ENCODE results near the gene VPS13D.
A peak's percentile ranks its signal among the peaks of the same experiment; 100 is the strongest.

VPS13D gene

DNA sequence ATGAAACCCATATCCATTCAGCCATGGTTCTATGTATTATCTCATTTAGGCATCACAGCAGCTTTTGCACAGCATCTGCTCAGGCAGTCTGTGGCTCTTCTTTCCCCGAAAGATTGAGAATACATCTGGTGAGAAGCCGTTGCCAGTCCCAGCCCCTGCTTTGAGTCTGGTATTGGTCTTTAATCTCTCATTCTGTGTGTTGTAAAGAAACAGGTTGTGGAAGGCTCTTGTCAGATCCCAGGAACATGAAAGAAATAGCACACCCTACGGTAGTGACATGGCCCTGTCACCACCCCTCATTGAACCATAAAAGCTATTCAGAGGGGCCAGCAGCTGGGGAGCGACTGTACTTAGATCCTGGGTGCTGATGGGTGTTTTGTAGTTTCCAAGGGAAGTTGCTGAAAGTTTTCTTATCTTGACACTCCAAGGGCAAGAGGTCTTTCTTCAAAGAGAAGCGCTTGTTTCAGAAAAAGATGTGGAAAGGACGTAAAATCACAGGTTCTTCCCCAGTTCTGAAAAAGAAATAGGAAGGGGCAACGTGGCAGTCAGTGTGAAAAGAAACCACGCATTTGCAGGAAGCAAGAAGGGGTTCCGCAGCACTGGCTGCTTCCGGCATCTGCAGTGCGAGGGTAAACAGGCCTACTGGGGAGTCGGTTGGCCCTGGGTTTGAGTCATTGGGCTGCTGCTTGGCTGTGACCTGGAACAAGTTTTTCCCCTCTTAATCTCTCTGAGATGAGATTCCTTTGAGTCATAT, 243.1 kb downstream of the VPS13D start:
- DNase-seq = peak in 4 of 6 experiments; percentile 31 to 70 (median 54)

DNA sequence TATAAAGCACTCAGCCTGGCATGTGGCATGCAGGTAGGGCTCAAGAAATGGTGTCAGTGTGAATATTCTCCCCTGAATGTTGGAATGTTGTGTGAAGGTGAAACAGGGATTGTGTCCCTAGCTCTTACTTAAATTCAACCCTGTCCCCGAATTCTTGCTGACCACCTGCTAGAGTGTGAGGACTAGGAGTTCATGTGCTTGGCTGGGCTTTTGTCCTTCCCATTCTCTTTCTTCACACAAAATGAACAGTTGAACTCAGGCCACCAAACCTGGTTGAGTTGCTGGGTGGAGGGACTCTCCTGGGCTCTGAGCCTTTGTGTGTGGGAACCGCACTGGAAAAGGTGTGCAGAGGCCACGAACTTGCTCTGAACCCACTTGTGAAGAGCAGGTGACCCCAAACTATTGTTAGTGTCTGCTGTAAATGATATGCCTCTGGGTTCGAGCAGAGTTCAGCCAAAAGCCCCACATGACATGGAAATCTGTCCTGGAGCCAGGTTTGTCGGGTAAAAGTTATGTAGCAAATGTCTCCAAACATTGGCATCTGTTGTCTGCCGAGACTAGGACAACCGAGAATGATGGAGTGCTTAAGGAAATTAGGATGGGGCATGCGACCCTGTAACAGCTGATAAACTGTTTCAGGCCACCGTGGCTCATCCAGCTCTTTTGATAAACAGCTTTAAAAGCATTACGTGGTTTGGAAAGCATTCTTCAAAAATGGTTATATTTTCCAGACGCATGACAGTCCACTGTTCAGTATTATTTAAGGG, 243.9 kb downstream of the VPS13D start:
- DNase-seq = no peak

DNA sequence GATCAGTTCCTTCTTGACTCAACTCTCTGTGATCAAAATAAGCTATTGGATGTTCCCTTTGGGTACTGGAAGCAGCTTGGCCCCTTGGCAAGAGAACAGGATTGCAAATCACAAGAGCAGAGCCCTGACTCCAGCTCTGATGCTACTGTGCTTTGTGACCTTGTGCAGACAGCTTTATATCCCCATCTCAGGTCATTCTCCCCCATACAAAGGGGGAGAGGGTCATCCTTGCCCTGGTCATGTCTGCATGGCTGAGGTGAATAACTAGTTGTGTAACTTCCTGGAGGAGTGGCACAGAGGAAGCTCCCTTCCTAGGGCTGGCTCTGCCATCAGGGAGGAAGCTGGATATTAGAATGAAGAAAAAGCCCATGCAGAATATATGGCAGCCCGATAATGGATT, 245.3 kb downstream of the VPS13D start:
- DNase-seq = no peak

DNA sequence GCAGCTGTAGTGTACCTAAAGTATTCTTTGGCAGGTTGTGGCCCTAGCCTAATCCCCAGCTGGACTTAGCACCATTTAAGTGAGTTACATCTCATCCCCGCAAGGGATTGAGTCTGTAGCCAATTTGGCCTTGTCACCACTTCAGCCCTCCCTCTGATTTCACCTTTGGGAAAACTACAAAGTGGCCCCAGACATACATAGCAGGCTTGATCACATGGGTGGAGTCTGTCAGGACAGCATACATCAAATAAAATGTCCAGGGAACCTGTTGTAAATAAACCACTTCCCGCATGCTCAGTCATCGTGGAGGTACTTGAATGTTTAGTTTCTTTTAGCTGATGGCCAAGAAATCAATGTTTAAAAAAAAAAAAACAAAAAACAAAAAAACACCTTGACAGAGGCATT, 245.7 kb downstream of the VPS13D start:
- no peak for DNase-seq

DNA sequence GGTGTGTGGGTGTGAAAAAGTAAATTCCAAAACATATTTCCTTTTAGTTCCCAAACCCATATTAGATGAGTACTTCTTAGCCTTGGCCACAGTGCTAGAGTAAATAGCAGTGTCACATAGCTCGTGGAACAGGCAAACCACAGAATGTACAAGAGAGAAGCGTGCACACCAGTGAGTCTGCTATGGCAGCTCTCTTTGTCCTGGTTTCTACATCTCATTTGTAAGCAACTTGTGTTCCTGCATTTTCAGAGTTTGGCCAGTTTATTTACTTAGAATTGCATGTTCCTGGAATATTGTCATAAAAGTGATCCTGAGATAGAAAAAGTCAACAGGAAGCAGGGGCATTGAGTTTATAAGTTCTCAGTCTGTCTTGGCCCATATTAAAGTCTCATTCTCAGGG, 246.1 kb downstream of the VPS13D start:
- DNase-seq = peak in 1 of 6 experiments; percentile 10

DNA sequence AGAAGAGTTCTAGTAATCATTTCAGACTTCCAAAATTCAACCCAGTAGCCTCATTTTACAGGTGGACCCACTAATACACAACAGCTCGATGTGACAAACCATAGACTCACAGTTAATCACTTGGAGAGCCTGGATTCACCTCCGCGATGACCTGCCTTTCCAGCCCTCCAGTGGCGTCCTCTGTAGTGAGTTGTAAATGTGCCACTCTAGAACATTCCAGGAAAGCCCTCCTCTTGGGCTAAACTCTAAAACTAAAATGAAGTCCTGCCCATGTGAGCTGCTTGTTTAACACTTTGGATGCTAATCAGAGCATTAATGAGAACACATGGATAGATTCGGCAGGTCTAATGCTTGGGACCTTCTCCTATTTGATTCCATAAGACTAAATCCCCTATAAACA, 247.5 kb downstream of the VPS13D start:
- no peak for DNase-seq

DNA sequence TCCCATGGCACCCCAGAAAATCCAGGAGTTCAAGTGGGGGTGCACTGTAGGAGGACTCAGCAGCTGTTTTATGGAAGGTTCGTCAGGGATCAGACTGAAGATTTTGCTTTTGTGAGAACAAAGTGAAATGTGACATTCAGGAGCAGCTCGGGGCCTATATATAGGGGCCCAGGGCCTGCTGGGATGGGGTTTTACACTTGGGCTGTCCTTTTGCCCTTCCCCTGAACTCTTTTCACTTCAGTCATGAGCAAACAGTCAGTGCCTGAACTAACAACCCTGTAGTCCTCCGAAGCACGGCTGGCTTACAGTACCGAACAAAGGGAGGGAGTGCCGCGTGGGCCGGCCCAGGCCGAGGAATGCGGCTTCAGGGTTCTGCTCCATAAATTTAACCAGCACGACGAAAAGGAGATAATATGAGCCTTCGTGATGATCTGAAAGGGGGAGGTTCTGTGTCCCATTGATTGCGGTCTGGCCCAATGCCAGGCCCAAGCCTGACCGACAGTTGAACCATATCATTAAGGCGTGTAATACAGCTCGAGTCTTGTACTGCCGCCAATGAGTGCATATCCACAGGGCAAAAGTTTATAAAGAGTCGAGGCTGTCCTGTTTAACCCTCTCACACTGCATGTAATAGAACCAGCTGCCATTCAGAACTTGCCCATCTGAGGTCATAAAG, 248.2 kb downstream of the VPS13D start:
- peak in 3 of 6 experiments; percentile 11 to 26 (median 15) for DNase-seq

DNA sequence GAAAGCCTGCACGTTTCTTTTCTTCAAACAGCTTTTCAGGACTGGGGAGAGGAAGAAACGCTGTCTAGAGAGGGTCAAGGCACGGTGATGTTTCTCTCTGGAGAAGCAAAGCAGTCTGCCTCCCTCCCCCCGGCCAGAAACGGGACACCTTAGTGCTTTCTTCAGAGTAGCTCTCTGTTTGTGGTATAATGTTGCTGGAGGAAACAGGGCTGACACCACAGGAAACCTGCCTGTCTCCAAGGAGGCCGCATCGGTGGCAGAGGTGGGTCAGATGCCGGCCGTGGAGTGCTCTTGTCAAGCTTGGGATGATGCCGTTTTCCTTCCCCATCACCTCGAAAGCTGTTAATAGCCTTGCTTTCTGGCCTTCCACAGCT, 248.8 kb downstream of the VPS13D start:
- peak in 3 of 6 experiments; percentile 29 to 51 (median 43) for DNase-seq

DNA sequence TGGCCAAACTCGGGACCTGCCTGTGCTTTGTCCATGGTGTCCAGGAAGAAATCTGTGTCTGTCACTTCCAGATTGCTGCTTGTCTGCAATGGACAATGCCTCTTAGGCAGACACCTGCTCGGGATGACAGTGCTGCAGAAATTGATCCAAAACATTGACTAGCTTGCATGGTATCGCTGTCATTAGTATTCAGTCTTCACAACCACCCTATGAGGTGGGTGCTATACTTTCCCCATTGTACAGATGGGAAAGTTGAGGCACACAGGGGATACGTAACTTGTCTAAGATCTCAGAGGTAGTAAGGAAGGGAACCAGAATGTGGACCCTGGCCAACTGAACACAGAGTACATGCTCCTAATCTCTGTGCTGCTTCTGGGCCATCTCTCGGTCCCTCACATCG, 249.5 kb downstream of the VPS13D start:
- DNase-seq = no peak

DNA sequence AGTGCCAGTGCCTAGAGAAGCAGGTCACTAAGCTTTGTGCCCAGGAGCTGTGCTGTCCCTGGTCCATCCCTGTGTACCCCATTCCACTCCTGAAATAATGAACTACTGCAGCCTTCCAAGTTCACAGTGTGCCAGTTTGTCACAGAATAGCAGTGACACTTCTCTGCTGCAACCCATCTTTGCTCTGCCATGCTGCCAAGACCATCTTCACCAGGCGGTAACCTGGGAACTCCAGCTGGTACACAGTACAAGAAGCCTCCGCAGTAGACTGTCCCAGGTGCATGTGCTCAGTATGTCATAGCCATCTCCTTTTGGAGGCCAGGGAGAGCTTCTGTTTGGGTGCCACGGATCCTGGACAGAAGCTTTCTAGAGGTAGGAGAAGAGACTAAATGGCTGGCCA, 250.2 kb downstream of the VPS13D start:
- DNase-seq = no peak

DNA sequence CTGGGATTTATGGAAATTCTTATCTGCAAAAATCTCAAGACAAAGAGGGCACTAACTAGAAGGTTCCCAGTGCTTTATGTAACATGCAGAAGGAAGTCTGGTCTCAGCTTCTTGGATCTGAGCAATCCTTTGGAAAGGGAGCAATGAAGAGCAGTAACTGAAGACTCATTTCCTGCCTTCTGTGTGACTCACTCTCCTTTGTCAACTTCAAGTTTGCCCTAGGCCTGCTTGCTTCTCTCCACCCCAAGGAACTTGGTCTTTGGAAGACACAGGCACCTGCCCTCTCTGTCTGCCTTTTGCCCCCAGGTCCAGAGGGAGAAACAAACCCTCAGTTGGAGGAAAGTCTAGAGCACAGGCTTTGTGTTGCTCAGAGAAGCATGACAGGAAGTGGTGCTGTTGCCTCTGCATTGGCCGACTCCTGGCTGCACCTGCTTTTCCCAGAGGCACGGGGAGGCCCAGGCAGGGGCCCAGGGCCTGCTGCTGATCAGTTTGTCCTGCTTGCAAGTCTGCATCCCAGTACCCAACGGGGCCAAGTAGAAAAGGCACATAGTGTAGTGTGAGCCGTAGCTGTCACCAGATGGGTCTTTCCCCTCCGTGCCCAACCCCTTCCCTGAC, 251.0 kb downstream of the VPS13D start:
- peak in 2 of 6 experiments; percentile 9 to 22 for DNase-seq

DNA sequence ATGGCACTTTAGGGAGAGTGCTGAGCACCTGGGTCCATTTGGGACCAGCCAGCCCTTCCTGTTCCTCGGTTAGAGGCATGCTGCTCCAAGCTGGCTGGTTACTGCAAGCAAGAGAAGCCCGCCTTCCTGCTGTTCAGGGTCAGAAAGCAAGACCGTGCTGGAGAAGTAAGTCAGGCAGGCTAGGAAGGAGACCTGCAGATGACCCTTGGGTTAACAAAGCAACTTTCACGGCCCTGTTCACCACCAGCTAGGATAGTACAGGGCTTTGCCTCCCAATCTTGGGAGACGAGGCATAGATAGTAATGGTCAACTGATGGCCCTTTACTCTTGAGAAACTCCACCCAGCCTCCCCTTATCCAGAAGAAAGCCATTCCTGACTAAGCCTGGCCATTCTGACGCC, 252.1 kb downstream of the VPS13D start:
- no peak for DNase-seq

DNA sequence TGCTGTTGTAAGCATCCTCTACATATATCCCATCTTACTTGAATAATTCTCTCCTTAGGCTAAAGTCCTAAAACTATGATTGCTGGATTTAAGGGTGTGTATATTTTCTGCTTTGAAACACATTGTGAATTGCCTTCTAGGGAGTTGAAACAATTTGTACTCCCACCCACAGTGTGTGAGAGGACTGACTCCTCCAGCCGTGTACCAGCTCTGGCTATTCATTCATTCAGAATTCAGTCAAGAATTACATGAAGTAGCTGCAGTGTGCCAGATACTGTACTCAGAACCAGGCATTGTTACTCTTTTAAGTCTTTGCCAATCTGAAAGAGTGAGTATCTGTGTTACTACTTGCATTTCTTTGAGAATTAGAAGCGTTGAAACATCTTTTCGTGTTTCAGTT, 253.2 kb downstream of the VPS13D start:
- no peak for DNase-seq

DNA sequence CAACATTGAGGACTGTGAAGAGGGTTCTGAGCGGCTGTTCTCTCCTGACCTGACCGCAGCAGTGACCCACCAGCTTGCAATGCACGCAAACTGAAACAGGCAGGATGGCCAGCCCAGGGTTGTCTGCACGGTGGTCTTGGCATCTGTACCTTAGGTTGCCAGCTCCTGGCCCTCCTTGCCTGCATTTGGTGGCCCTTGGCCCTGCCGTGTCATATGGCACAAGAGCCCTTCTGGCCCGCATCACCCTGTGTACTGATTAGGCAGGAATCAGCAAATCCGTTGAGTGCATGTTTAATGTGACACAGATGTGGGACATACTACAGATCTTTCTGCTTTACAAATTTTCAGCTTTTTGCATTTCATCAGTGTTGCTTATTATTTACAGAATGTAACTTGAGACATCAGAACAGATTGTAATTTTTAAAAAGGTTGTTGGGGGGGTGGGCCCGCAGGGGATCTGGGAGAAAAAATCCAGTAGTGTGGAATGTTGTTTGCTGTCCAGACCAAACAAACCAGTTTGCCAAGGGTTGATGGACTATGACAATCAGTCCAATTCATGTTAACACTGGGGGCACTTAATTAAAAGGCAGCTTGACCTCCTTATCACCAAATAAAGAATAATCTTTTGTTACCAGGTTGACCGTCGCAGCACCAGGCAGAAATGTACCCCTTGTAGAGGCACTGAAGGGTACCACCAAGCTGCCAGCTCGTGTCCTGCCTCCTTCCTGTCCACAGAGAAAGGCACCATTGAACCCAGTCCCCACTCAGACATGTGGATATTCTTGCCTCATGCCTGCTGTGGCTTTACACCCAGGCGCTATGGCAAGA, 255.6 kb downstream of the VPS13D start:
- no peak for DNase-seq

DNA sequence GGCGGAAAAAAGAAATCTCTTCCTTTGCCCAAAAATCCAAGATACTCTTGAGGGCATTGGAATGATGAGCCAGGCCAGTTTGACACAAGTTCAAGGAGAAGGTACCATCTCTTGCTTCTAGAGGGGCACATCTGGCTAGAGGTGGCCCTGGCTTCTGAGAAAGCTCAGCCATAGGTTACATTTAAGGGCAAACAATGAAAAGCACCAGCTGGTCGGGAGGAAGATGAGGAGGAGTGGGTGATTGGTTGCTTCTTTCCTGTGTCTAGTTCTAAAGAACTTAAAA, 256.2 kb downstream of the VPS13D start:
- no peak for DNase-seq

DNA sequence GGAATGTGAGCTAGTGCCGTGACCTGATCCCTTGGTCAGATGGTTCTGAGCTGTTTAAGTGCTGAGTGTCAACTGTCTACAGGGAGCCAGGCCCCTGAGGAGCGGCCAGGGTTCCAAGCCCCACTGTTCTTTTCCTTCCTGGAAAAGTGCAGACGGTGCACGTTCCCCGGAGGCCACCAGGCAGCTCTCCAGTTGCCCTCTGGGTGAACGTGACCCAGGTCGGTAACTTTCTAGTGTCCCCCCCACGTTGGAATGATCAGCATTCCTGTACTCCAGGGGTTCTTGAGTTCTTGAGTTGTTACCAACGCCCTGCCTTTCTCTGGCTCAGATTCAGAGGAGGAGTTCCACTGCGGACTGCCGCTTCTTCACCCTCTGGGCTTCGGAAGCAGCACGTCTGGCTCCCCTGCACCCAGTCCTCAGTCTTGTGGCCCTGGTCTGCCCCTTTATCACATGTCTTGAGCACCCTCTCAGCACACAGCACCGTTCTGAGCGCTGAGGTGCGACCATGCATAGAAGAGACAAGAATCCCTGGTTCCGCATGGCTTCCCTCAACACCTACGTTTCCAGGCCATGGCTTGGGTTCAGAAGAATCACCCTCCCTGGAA, 256.7 kb downstream of the VPS13D start:
- DNase-seq = no peak

DNA sequence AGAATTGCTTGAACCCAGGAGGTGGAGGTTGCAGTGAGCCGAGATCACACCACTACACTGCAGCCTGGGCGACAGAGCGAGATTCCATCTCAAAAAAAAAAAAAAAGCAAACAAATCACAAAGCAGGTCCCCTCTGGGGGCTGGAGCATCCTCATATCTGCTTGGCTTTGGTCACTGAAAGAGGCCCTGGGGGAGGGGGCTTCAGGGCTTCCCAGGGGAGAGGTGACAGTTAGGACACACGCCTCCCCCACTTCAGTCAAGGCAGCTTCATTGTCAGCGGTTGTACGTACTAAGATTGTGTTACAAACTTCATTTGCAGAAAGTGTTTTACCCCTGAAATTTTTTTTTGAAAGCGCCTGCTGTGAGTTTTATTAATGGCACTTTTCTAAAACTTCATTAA, 257.7 kb downstream of the VPS13D start:
- no peak for DNase-seq

DNA sequence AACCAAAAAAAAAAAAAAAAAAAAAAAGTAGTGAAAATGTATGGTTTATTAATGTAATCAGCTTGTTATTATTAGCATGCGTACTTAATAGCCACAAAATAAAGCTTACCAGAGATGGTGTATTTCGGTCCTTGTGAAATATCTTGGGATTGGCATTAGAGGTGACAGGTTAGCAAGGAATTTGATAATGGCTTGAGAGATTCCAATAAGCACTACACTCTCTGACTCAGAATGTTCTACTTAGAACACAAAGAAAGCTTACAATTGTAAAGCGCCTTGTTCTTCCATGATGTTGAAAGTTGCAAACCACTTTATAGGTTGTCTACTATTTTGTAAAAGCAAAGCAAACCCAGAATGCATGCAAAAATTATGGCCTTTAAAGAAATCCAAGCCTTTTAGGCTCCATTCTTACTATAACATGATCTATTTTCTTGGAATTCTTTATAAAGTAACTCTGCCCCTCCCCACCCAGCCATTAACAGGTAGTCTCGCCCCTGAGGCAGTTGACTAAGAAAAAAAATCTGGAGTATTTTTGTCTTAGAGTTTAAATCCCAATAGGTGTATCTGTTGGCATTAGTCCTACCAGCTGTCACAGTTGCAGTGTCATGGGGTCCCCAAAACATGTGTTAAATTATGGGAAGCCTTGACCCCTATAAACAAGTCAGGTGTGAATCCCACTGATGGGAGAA, 259.0 kb downstream of the VPS13D start:
- no peak for DNase-seq

DNA sequence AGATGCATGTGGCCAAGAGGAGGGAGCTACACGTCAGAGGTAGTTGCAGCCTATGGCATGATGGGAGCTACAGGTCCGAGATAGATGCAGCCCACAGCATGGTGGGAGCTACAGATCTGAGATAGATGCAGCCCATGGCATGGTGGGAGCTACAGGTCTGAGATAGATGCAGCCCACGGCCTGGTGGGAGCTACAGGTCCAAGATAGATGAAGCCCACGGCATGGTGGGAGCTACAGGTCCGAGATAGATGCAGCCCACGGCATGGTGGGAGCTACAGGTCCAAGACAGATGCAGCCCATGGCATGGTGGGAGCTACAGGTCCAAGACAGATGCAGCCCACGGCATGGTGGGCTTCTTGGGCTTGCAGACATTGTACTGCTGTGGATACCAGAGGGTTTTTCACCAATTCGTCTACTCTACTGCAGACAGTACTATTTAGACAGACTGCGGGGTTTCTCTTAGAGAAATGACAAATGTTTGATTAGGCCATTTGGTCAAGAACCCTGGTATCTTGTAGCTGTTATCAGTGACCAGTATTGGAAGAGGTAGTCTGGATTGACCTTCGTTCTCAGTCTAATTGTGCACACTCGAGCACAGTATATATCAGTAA, 260.8 kb downstream of the VPS13D start:
- DNase-seq = no peak

DNA sequence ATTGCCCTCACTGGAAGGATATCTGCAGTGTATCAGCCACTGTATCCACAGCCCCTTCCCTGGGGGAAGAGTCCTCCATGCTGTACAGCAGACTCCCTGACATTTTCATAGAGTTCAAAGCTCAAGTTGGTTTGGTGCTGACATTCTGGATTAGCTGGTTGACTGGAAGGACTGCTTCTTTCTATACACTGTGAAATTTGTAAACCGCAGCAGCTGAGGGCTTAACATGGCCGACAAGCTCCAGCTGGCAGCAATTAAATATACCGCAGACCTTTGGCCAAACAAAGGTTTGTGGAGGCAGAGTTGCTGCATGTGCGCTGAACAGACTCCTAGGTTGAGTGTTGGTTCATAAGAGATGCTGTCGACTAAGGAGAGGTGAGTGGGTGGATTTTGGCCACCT, 261.8 kb downstream of the VPS13D start:
- DNase-seq = no peak

DNA sequence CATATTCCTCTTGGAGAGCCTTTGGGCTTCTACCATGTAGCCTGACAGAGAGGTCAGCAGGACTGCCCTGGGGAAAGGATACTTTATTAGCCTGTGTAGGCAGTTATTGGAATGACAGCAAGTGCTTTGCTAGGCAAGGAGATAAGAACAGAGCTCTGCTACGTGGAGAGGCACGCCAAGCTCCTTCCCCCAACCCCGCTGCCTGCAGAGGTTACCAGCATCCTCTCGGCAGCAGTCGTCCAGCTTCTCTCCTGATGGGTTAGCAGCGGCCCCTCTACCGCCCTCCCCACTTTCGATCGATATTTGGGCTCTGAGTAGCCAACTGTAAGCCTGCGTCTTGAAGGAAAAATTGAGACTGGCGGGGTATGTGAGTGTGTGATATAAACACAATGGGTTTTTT, 265.9 kb downstream of the VPS13D start:
- no peak for DNase-seq

Data from stimulated activated naive CD4-positive, alpha-beta T cell (primary cell).